SK-N-SH treated with all-trans-retinoic acid at 6 μM for 48 hours (cell line): ENCODE results near the gene CD300A.

ENCODE experiments used
- ARNTL ChIP-seq: fragments of 450-650 bp; formaldehyde crosslinking; IDR thresholded peaks from 2 replicates; pipeline ENCODE4 v1.5.0; 2020; ENCODE audit warnings: low read depth, mild to moderate bottlenecking, moderate library complexity, borderline replicate concordance
- ESRRG ChIP-seq: fragments of 250-450 bp; sonication (Bioruptor Pico); IDR thresholded peaks from 2 replicates; pipeline ENCODE4 v1.6.1; 2021; ENCODE audit warnings: mild to moderate bottlenecking
- GLIS3 ChIP-seq: fragments of 250-450 bp; sonication (Bioruptor Pico); IDR thresholded peaks from 2 replicates; pipeline ENCODE4 v1.5.0; 2020; ENCODE audit warnings: mild to moderate bottlenecking, moderate library complexity
- PPARA ChIP-seq: fragments of 250-450 bp; sonication (Bioruptor Pico); IDR thresholded peaks from 2 replicates; pipeline ENCODE4 v1.5.0; 2020; ENCODE audit warnings: mild to moderate bottlenecking, borderline replicate concordance
- TF ChIP-seq, protein P1 (sequence below): fragments of 250-450 bp; sonication (Bioruptor Pico); IDR thresholded peaks from 2 replicates; pipeline ENCODE4 v1.8.0; 2020; ENCODE audit warnings: mild to moderate bottlenecking, moderate library complexity, borderline replicate concordance

- TF ChIP-seq, protein P1, sequence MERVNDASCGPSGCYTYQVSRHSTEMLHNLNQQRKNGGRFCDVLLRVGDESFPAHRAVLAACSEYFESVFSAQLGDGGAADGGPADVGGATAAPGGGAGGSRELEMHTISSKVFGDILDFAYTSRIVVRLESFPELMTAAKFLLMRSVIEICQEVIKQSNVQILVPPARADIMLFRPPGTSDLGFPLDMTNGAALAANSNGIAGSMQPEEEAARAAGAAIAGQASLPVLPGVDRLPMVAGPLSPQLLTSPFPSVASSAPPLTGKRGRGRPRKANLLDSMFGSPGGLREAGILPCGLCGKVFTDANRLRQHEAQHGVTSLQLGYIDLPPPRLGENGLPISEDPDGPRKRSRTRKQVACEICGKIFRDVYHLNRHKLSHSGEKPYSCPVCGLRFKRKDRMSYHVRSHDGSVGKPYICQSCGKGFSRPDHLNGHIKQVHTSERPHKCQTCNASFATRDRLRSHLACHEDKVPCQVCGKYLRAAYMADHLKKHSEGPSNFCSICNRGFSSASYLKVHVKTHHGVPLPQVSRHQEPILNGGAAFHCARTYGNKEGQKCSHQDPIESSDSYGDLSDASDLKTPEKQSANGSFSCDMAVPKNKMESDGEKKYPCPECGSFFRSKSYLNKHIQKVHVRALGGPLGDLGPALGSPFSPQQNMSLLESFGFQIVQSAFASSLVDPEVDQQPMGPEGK (CRISPR knock-in tag), result no peak
- TF ChIP-seq ARNTL (no peak), PPARA (CRISPR knock-in tag) (no peak), ESRRG (no peak), GLIS3 (CRISPR knock-in tag) (no peak)
Measured at GRCh38 chr17:74455025-74455545, 11.3 kb upstream of the CD300A start.
